Head of caudate nucleus (tissue), 42 donors: Measurements from ENCODE around the gene MAST4.

Experiments
- DNase-seq, 42 donors: peaks; one replicate each; pipeline versions ENCODE4 v3.0.0 to v3.0.0-alpha.2; 2020 to 2021; ENCODE audit warnings: mixed read lengths in 7 of 42
- intact Hi-C: fragments of 100-400 bp; cut with DNase I; formaldehyde crosslinking; loops from one replicate; pipeline ENCODE4 v1.15.0; 2022

Gene MAST4

GRCh38 chr5:66637994-66638393 lies 41.8 kb downstream of the MAST4 start:
- intact Hi-C loops = no loop called here
- no peak for DNase-seq

- intact Hi-C loops = no loop called here
These were observed 42.8 kb downstream of the MAST4 start for GRCh38 chr5:66639037-66639436.

GRCh38 chr5:66642538-66642937 lies 46.3 kb downstream of the MAST4 start:
- no peak for DNase-seq
- intact Hi-C loops = no loop called here

More at GRCh38 chr5:66639037-66639436, 42.8 kb downstream of the MAST4 start:
- no peak for DNase-seq

- intact Hi-C loops = no loop called here
- no peak for DNase-seq
These were observed 47.2 kb downstream of the MAST4 start for GRCh38 chr5:66643387-66643786.

GRCh38 chr5:66644111-66644510 lies 47.9 kb downstream of the MAST4 start:
- intact Hi-C loops = no loop called here
- no peak for DNase-seq

- DNase-seq = no peak
- intact Hi-C loops = no loop called here
These were observed 48.8 kb downstream of the MAST4 start for GRCh38 chr5:66645039-66645438.

- DNase-seq = no peak
- intact Hi-C loops = no loop called here
These were observed 50.4 kb downstream of the MAST4 start for GRCh38 chr5:66646570-66646969.

GRCh38 chr5:66647146-66647856 lies 51.1 kb downstream of the MAST4 start:
- intact Hi-C loops = no loop called here
- DNase-seq = no peak

- no peak for DNase-seq
- intact Hi-C loops = no loop called here
These were observed 56.6 kb downstream of the MAST4 start for GRCh38 chr5:66652818-66653217.

- intact Hi-C loops = no loop called here
- DNase-seq = peak in 1 of 42 donors; percentile 39
These were observed 57.1 kb downstream of the MAST4 start for GRCh38 chr5:66653325-66653724.

GRCh38 chr5:66655395-66656324 lies 59.5 kb downstream of the MAST4 start:
- DNase-seq = peak in 5 of 42 donors; percentile 7 to 51 (median 21)

GRCh38 chr5:66658516-66658915 lies 62.3 kb downstream of the MAST4 start:
- DNase-seq = no peak
- intact Hi-C loops = no loop called here

More at GRCh38 chr5:66655395-66656324, 59.5 kb downstream of the MAST4 start:
- intact Hi-C loops = no loop called here

GRCh38 chr5:66659780-66660179 lies 63.6 kb downstream of the MAST4 start:
- DNase-seq = no peak
- intact Hi-C loops = no loop called here

- DNase-seq = no peak
- intact Hi-C loops = no loop called here
These were observed 64.2 kb downstream of the MAST4 start for GRCh38 chr5:66660396-66660795.

GRCh38 chr5:66661149-66661548 lies 65.0 kb downstream of the MAST4 start:
- intact Hi-C loops = no loop called here
- peak in 10 of 42 donors; percentile 14 to 55 (median 26) for DNase-seq

- intact Hi-C loops = no loop called here
- DNase-seq = no peak
These were observed 70.6 kb downstream of the MAST4 start for GRCh38 chr5:66666778-66667177.

- intact Hi-C loops = no loop called here
- DNase-seq = peak in 18 of 42 donors; percentile 8 to 69 (median 30)
These were observed 73.1 kb downstream of the MAST4 start for GRCh38 chr5:66669086-66669861.

GRCh38 chr5:66669862-66670195 lies 73.6 kb downstream of the MAST4 start:
- no peak for DNase-seq
- intact Hi-C loops = no loop called here

GRCh38 chr5:66671305-66671704 lies 75.1 kb downstream of the MAST4 start:
- no peak for DNase-seq
- intact Hi-C loops = no loop called here

GRCh38 chr5:66674802-66675201 lies 78.6 kb downstream of the MAST4 start:
- no peak for DNase-seq
- intact Hi-C loops = no loop called here
